Activated CD8-positive, alpha-beta memory T cell treated with anti-CD3 and anti-CD28 coated beads, Interleukin-2, amount 50 U/mL, for 1 hour (primary cell): ENCODE results near the gene VTA1.
"Not testable (repeated sequence)": the region's sequence is repeated elsewhere in the genome, so short reads cannot be mapped to it uniquely, and the experiment has no call there.

Experiments used
- DNase-seq: peaks from one replicate; pipeline ENCODE4 v3.0.0-alpha.2; 2020; ENCODE audit errors: extremely low read depth

VTA1 gene

DNA sequence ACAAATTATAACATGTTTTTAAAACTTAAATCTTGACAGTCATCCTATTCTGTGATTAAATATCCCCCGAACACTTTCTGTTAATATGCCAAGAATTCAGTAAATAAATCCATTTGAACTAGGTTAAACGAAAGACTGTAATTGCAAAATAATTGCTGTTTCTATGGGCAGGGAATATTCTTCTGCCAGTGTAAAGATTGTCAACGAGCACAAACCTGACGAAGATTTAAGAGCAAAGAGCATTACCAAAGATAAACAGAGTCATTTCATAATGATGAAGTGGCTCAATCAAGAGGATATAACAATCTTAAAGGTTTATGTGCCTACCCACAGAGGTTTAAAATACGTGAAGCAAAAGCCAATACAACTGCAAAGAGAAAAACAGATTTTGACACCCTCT lies 78.5 kb downstream of the VTA1 start:
- DNase-seq: no peak

DNA sequence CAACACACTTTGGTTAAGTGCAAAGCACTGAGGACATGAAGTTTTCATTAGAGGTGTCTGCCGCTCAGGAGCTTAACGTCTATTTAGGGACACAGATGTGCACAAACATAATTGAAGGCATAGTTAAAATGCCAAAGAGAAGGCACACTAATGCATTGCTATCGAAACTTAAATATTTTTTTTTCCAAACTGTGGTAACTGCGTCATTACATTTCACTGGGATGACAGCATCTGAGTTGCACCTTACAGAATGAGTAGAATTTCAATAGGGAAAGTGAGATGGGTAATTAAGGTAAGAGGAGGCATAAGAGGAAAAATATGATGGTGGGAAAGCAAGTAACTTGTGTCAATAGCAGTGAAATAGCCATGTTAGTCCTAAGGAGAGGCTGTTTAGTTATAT lies 79.7 kb downstream of the VTA1 start:
- DNase-seq: no peak

DNA sequence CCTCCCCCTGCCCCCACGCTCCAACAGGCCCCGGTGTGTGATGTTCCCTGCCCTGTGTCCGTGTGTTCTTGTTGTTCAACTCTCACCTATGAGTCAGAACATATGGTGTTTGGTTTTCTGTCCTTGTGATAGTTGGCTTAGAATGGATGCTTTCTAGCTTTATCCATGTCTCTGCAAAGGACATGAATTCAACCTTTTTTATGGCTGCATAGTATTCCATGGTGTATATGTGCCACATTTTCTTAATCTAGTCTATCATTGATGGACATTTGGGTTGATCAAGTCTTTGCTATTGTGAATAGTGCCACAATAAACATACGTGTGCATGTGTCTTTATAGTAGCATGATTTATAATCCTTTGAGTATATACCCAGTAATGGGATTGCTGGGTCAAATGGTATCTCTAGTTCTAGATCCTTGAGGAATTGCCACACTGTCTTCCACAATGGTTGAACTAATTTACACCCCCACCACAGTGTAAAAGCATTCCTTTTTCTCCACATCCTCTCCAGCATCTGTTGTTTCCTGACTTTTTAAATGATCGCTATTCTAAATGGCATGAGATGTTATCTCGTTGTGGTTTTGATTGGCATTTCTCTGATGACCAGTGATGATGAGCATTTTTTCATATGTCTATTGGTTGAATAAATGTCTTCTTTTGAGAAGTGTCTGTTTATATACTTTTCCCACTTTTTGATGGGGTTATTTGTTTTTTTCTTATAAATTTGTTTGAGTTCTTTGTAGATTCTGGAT lies 82.6 kb downstream of the VTA1 start:
- DNase-seq: not testable (repeated sequence)

DNA sequence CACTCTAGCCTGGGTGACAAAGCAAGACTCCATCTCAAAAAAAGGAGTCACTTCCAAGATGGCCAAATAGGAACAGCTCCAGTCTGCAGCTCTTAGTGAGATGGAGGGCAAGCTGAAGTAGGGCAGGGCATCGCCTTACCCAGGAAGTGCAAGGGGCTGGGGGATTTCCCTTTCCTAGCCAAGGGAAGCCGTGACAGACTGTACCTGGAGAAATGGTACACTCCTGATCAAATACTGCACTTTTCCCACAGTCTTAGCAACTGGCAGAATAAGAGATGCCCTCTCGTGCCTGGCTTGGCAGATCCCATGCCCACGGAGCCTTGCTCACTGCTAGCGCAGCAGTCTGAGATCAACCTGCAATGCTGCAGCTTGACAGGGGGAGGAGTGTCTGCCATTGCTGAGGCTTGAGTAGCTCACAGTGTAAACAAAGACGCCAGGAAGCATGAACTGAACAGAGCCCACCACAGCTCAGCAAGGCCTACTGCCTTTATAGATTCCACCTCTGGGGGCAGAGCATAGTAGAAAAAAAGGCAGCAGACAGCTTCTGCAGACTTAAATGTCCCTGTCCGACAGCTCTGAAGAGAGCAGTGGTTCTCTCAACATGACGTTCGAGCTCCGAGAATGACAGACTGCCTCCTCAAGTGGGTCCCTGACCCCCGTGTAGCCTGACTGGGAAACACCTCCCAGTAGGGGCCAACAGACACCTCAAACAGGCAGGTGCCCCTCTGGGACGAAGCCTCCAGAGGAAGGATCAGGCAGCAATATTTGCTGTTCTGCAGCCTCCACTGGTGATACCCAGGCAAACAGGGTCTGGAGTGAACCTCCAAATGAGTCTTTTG lies 85.4 kb downstream of the VTA1 start:
- DNase-seq: peak; percentile 36

DNA sequence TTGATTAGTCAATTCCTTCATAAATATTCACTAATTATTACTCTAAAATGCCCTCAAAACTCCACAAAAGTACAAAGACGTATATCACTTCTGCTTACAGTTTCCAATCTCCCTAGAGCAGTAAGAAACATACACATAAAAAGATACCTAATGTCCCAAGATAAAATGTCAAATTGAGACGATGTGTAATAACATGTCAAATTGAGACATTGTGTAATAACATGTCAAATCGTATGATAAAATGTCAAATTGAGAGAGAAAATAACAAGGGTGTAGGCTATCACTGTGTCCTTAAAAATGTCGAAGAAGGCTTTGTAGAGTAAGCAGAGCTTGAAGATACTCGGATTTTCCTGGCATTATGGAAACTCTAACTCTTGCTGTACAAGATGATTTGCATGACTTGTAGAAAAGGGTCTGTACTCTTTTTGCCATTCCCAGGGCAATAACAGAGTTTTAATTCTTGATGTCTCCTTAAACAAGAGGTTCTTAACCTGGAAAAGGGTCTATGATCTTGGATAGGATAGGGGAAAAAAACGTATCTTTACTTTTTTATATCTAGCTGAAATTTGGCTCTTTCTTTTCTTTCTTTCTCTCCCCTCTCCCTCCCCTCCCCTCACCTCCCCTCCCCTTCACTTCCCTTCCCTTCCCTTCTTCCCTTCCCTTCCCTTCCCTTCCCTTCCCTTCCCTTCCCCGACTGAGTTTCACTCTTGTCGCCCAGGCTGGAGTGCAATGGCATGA lies 87.1 kb downstream of the VTA1 start:
- DNase-seq: no peak

DNA sequence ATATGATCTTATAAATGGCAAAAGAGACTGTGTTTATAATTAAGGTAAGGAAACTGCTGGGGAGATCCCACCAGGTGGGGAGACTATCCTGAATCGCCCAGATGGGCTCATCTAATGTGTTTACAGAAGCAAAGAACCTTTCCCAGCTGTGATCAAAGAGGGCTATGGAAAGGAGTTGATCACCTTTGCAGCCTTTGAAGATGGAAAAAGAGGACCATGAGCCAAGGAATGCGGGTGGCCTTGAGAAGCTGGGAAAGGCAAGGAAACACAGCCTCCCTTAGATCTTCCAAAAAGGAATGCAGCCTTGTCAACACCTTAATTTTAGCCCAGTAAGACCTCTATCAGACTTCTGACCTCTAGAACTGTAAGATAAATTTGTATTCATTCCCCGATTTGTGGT lies 88.2 kb downstream of the VTA1 start:
- DNase-seq: no peak

DNA sequence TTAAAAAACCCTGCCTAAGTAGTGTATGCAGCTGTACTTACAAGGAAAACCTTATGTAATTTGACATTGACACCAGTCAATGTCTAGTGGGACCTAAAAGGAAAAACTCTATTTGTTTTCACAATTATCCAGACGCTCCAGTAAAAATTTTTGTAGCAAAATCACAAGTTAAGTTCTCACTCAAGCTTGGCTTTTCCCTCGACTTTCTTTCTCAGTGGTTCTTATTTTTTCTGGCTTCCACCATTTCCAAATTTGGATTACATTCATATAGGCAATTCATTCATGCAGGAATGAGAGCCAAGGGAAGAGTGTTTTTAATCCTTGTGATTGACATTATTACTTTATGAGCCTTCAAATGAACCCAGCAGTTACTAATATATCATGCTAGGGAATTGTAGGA lies 88.7 kb downstream of the VTA1 start:
- no peak for DNase-seq

DNA sequence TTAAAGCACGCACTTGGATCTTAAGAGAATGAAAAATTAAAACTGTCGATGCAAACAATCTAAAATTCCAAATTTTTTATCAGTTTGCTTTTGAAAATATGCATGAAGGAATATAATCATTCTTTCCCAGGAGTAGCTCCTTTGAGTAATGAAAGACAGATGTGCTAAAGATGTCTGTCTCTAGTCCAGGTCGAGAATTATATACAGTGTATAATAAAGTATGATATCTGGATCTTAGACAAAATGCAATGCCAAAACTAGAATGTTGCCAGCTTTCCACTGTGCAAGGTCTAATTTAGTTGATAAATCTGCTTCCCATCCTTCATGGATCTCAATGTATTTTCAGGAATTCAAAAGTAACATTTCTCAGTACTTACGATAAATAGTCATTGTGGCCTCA lies 89.6 kb downstream of the VTA1 start:
- DNase-seq: no peak

DNA sequence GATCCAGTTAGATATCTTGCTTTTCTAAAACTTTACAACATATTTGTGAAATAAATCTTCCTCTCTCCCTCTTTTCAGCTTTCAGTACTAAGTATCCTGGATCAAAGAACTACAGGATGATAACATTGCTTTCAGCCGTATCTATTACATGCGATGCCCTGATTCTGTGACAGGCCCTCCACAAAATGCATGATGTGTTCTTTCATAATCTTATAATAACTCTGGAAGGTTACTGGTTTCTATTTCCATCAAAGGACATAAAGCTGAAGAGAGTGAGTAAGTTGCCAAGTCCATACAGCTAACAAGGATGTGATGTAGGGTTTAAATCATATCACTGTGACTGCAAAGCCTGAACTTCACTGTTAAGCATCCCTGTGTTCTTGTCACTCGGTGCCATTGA lies 91.8 kb downstream of the VTA1 start:
- DNase-seq: no peak

DNA sequence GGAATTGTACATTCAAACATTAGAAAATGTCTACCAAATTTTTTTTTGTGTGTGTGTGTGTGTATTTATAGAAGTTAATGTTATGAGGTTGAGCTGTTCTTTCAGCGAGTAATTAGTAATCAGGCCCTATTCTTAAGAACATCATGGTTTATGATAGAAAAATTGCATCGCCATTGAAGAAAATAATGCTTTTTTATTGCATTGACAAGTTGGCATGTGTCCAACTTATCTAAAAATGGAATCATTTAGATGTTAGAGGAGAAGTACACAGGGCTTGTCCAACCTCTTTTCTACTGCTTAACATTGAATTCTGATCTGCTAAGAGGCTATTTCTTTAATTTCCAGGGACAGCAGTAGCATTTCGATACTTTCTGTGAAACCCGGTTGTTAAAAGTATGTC lies 93.1 kb downstream of the VTA1 start:
- DNase-seq: no peak

DNA sequence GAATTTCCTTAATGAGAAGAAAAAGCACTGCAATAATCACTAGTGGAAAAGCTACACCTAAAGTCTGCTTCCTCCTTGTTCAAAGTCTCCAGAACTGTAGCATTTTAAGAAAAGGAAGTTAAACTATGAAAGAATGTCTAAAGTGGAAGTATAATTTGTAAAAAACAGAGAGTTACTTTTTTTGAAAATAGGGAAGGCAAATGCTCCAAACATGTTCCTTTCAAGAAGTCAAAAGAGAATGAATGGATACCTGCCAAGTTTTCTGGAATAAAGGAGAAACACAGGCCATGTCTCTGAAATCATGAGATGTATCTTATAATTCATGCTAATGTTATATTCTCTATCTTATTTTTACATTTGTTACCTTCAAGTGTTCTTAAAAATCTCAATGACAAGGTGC lies 94.0 kb downstream of the VTA1 start:
- no peak for DNase-seq

DNA sequence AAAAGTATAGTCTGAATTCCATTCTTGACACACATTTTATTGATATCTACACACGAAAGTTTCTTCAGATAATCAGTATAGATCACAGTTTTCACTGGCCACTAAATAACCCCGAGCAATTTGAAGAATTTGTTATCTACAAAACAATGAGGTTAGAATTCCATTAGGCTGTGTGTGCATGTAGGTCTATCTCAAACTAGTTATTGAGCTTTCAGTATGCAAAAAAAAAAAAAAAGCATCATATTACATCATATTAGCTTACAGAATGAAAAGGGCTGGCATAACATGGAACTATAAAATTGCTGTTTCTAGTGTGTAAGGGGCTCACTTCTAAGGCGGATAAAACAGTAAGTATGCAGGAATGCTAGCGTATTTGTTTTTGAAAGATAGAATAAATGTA lies 95.2 kb downstream of the VTA1 start:
- no peak for DNase-seq

DNA sequence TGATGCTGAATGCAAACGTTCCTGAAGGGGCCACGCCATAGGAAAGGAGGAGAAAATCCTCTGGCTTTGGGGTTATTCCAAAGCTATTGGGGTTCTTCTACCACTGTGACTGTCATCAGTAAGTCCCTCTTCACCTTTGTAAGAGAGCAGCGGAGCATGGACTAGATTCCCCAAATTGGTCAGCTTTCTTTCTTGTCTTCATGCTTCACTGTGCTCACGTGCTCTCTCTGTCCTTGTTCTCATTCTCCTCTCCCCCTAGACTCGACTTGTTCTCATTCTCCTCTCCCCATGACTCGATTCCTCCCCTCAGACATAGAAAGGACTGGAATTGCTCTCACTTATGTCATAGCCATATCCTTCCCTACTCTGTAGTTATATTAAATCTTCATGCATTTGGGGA lies 99.9 kb downstream of the VTA1 start:
- no peak for DNase-seq

DNA sequence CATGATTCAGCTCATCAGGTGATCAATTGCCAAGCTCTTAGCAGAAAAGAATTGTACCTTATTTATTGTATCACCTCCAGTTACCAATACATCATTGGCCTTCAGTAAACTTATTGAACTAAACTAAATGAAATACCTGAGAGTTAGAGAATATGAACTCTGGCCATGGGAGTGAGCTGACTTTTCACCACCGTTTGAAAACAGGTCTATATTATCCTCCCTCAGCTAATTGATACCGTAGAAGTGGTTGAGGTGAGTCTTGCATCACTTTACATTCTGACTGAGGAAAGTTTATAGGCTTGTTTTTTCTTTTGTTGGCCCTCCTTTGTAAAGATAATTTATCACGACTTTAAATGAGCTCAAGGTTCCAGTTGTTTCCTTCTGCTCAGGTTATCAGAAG lies 102.2 kb downstream of the VTA1 start:
- no peak for DNase-seq

DNA sequence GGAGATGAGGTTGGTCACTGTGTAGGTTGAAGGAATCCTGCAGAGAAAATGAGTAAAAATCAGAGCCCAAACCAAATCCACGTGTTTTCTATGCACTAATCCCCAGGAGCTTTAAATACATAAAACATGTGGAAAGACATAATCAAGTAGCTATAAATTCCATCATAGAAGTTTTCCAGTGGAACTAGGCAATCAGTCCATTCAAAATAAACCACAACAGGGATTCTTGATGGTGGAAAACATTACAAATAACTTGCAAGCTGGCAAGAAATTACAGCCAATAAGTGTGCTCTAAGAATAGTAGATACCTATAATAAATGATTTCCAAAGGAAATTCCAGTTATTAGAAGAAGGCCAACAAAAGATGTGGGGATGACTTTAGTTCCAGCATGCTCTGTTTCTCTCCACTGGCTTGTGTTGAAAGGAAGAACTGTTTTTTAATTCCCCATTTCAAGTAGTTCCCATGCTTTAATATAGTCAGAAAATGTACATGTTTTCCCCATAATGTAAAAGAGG lies 104.9 kb downstream of the VTA1 start:
- DNase-seq: no peak

DNA sequence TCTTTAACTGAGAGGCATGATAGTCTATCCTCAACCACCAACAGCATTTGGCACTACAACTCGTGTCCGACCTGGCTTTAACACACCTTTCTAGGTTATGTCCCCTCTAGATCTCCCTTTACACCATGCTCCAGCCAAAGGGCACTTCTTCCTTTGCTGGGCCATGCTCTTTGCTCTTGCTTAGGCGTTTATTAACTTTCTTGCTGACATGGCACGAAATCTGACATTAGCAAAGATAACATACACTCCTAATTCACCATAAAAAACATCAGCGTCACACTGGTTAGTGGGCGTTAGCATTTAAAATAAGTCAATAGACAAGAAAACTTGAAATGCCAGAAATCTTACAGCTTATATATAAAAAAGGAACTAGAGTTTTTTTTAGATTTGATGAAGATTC lies 107.5 kb downstream of the VTA1 start:
- DNase-seq: no peak

DNA sequence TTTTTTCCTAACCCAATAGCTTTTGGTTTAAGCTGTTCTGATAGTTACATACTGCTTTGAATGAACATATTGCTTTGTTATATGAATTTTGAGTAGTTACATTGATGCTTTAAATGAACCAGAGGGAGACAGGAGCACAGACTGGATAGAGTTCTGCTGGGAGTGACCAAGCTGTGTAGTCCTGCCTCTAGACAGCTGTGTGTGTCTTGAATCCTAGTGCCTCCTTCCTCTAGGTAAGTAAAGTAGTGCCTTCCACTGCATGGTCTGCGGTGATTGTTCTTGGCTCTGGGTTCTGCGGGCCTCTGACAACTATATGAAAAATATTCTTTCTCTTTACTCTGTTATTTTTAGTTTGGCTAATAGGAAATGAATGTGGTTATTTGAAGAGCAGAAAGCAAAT lies 108.7 kb downstream of the VTA1 start:
- DNase-seq: no peak

DNA sequence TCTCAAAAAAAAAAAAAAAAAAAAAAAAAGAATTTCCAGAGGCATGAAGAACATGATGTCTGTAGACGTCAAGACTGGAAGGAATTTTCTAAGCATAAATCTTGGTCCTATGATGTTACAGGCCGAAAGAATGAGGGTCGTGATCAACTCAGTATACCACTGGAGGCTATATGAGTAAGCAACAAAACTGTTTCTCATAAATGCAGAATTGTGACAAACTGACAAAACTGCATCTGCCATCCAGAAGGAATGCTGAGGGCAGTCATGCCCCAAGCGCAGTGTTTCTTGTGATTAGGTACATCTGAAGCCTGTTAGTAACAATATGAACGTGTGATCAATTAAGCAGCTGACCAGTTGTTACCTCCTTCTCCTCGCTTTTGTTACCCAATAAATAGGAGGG lies 111.2 kb downstream of the VTA1 start:
- no peak for DNase-seq

DNA sequence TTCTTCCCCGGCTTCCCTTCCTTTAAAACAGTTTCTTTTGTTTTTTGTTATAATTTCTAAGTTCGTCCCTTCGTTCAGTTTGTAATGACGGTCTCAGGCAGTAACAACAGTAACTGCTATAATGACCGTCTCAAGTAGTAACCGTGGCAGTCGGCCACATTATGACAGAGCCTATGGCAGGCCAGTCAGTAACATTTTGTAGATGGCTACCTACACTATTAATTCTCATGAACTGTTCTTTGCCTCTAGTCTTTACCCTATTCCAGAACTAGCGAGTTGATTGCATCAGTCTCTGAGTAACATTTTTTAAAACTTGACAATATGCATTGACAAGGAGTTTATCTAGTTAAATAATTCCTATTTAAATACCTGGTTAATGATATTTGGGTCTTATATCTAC lies 111.7 kb downstream of the VTA1 start:
- no peak for DNase-seq

DNA sequence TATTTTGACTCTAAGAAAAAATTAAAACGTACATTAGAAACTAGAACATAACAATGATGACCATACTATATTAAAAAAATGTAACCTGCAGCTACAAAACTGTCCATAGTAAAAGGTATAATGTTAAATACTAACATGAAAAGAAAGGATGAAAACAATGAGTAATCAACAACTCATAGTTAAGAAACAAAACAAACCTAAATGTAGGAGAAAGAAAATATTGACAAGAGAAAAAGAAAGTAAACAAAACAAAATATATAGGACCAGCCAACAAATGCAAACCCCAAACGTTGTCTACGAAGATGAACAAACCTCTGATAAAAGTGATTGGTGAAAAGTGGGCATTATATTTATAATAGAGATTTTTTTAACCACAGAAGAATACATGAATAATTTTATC lies 113.7 kb downstream of the VTA1 start:
- no peak for DNase-seq

DNA sequence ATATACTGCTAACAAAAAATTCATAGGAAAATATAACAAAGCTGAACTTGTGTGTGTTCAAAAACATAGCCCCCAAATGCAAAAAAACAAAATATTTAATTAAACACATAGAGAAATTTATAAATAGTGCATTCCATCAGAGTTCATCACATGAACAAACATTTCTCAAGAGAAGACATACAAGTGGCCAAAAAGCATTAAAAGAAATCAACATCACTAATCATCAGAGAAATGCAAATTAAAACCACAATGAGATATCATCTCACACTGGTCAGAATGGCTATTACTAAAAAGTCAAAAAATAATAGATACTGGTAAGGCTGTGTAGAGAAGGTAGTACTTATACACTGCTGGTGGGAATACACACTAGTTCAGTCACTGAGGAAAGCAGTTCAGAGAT lies 115.2 kb downstream of the VTA1 start:
- DNase-seq: no peak

DNA sequence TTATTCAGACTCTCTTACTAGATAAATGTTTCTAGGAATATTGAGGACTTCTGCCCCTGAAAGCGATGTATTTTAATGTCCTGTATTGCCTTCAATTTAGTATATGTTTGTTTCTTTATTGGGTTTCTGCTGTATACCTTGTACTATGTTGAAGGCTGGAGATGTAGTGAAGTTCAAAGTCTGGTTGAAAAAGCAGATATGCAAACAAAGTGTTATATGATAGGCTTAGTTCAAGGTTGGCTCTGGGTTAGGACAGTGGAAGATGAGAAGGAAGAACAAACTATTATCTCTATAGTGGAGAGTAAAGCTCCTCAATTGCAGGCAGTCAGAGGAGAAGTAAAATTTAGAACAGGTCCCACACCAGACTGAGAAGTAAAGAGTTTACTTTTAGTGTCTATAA lies 118.4 kb downstream of the VTA1 start:
- no peak for DNase-seq

DNA sequence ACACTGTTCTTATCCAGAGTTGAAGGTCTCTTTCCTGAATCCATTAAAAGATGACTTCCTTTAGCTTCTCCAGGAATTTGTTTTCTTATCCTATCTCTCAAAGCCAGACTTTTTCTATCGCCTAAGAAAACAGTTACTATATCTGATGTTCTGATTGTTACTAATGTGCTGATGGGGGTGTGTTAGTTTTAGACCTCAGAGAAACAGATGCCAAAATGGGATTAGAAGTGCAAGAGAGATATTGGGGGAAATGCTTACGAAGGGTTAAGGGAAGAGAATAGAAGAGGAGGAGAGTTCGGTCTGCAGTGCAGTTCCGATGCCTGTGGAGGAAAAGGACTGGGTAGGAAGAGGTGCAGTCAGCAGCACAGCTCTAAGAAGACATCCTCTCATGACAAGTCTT lies 119.0 kb downstream of the VTA1 start:
- DNase-seq: no peak
